HepG2 (cell line): Measurements from ENCODE around the gene ZFAND2B.

ENCODE experiments used
- AFF4 ChIP-seq: sonication (generic); formaldehyde crosslinking; IDR thresholded peaks from 2 replicates; pipeline ENCODE4 v1.4.0; 2020; ENCODE audit warnings: missing genetic modification reagents
- MZF1 ChIP-seq: sonication (generic); formaldehyde crosslinking; IDR thresholded peaks from 2 replicates; pipeline ENCODE4 v1.8.1; 2023; ENCODE audit warnings: mild to moderate bottlenecking, missing genetic modification reagents, borderline replicate concordance
- REST ChIP-seq, 2 experiments: IDR thresholded peaks; 2 replicates each; pipeline ENCODE4 v1.6.1; 2011 to 2012; ENCODE audit warnings: low read length in 2 of 2, borderline replicate concordance in 1 of 2, low read depth in 1 of 2, mild to moderate bottlenecking in 1 of 2, moderate library complexity in 1 of 2
- TCF7 ChIP-seq: sonication (generic); IDR thresholded peaks from 2 replicates; pipeline ENCODE4 v1.6.1; 2016; ENCODE audit warnings: antibody characterized with exemption, low read depth
- TOPORS ChIP-seq: sonication (generic); formaldehyde crosslinking; IDR thresholded peaks from 2 replicates; pipeline ENCODE4 v1.8.0; 2023; ENCODE audit warnings: mild to moderate bottlenecking, missing genetic modification reagents

GRCh38 chr2:219206328-219207133 is at the start of gene ZFAND2B:
- TF ChIP-seq MZF1 (CRISPR knock-in tag) (no peak), REST (IDR thresholded peaks at IDR 0.05; ENCODE audit: borderline replicate concordance in 1 of 2, low read depth in 1 of 2, low read length in 2 of 2) (peak in 1 of 2 experiments; percentile 36; a peak in 1 of 4 replicates), TCF7 (no peak), AFF4 (0 out of 2 replicates have a peak, but pooled peaks have one; percentile 82), TOPORS (CRISPR knock-in tag) (peak; percentile 88)
